ENCODE data around the gene SBF1.
"Not testable (repeated sequence)": the region's sequence is repeated elsewhere in the genome, so short reads cannot be mapped to it uniquely, and the experiment has no call there.

The SBF1 gene

DNA sequence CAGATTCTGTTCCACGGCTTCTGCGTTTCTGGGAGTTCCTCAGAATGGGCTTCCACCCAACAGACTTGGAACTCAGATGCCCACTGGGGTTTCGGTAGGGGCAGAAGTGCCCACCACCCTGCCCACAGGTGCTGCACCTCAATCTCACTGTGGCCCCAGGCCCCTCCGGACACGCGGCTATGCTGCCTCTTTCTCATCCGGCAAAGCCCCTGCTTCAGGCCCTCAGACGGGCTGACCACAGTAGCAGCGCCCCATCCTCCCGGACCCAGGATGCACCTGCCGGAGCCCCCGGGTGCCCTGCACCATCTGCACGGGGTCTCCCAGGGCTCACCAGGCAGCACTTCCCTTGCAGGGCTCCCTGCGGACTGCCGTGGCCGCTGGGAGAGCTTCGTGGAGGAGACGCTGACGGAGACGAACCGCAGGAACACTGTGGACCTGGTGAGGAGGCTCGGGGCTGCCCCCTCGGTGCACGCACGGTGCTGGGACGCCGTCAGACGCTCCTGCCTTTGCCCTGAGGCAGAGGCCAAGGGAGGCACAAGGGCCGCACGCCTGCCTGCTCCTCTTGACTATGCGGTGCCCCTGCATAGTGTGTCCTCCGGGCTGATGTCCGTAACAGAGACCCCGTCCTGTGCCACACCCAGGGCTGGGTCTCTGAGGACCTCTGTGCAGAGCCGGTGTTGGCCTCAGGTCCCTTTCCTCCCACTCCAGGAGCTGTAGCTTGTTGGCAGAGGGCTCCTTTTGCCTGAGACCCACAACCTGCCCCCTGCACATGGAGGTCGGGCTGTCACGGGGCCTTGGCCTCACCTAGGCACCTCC lies 38.6 kb downstream of the SBF1 start:
- Histone ChIP-seq H3K14ac (ENCODE audit: low read length) (no peak overlapping the region), H2AFZ (ENCODE audit: low read length) (no peak overlapping the region), H3K9me3 (replicated peaks in 1 of 2; ENCODE audit: control insufficient read depth in 2 of 2, insufficient read depth in 1 of 2, low read depth in 1 of 2, low read length in 2 of 2) (no peaks in the 10 kb centered on the region), H3K4me3 (ENCODE audit: low read length in 2 of 2) (no peak overlapping the region), H3K4ac (ENCODE audit: low read length) (no peak overlapping the region), H3K27me3 (ENCODE audit: control insufficient read depth in 3 of 3, insufficient read depth in 3 of 3, low read depth in 1 of 3, low read length in 3 of 3) (no peaks in the 10 kb centered on the region), H3K79me1 (ENCODE audit: low read depth, low read length) (peaks cover 2% of the 10 kb centered on the region), H3K4me1 (ENCODE audit: control insufficient read depth in 2 of 2, insufficient read depth in 1 of 2, low read depth in 1 of 2, low read length in 2 of 2) (no peaks in the 10 kb centered on the region), H2BK5ac (ENCODE audit: low read length) (no peak overlapping the region), H3K23ac (ENCODE audit: low read depth, low read length, poor library complexity) (peak overlapping the region; percentile 31), H2BK15ac (ENCODE audit: low read length) (no peak overlapping the region), H2AK5ac (ENCODE audit: low read depth, low read length) (no peak overlapping the region), H3K18ac (ENCODE audit: low read length) (no peak overlapping the region), H2BK120ac (ENCODE audit: low read depth, low read length) (no peak overlapping the region), H4K91ac (ENCODE audit: low read depth, low read length, poor library complexity) (no peak overlapping the region), H4K8ac (ENCODE audit: low read depth, low read length) (no peak overlapping the region), H2BK12ac (ENCODE audit: low read length) (no peak overlapping the region), H3K9ac (ENCODE audit: low read depth, low read length, poor library complexity) (no peak overlapping the region), H3K27ac (replicated peaks; ENCODE audit: low read length) (no peak overlapping the region), H3K36me3 (replicated peaks in 1 of 2; ENCODE audit: control insufficient read depth in 2 of 2, insufficient read depth in 2 of 2, low read length in 2 of 2) (peaks cover 53 to 82% of the 10 kb centered on the region in 2 donors), H3K4me2 (ENCODE audit: insufficient read depth, low read length, poor library complexity, severe bottlenecking) (no peak overlapping the region)
- DNase-seq (ENCODE audit: low spot score), result no peak
- no CpG with 5 or more reads among the region's 37 CpGs for WGBS, 2 donors (ENCODE audit: extremely low coverage in 2 of 2, insufficient read length in 2 of 2, insufficient replicate concordance in 1 of 2)

DNA sequence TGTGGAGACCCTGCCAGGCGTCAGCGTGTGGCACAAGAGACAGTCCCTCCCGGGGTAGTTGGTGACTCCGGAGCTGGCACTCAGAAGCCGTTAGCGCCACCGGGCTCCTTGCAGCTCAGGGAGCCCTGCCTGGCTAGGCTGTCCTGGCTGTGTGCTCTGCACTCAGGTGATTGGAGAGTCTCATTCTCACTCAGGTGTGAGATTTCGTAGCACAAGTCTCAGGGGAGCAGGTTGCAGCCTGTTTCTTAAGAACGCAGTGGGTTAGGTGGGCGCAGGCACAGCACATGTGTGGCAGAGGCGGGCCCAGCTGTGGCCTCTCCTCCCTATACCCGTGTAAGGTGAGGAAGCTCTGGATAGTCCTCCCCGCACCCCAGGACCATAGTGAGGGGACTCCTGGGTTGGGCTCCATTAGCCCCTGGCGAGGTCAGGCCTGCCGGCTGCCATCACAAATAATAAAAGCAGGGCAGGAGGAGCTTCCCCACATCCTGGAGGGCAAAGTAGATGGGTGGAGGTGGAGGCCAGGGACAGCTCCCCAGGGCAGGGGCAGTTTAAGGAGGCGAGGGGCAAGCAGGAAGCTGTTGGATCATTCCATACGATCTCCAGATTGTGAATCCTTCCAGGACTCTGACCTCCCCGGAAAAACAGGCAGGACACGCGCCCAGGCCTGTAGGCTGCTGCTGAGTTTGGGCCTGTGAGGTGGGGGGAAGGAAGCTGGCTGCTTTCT lies 39.4 kb downstream of the SBF1 start:
- no CpG with 5 or more reads among the region's 20 CpGs for WGBS, 2 donors (ENCODE audit: extremely low coverage in 2 of 2, insufficient read length in 2 of 2, insufficient replicate concordance in 1 of 2)
- Histone ChIP-seq H2BK5ac (ENCODE audit: low read length) (no peak overlapping the region), H2BK15ac (ENCODE audit: low read length) (no peak overlapping the region), H2AFZ (ENCODE audit: low read length) (no peak overlapping the region), H3K79me1 (ENCODE audit: low read depth, low read length) (peaks cover 2% of the 10 kb centered on the region), H3K4me3 (ENCODE audit: low read length in 2 of 2) (no peak overlapping the region), H3K4ac (ENCODE audit: low read length) (no peak overlapping the region), H3K4me2 (ENCODE audit: insufficient read depth, low read length, poor library complexity, severe bottlenecking) (no peak overlapping the region), H3K27me3 (ENCODE audit: control insufficient read depth in 3 of 3, insufficient read depth in 3 of 3, low read depth in 1 of 3, low read length in 3 of 3) (no peaks in the 10 kb centered on the region), H3K14ac (ENCODE audit: low read length) (no peak overlapping the region), H2AK5ac (ENCODE audit: low read depth, low read length) (no peak overlapping the region), H2BK12ac (ENCODE audit: low read length) (no peak overlapping the region), H3K9me3 (replicated peaks in 1 of 2; ENCODE audit: control insufficient read depth in 2 of 2, insufficient read depth in 1 of 2, low read depth in 1 of 2, low read length in 2 of 2) (no peaks in the 10 kb centered on the region), H3K4me1 (ENCODE audit: control insufficient read depth in 2 of 2, insufficient read depth in 1 of 2, low read depth in 1 of 2, low read length in 2 of 2) (no peaks in the 10 kb centered on the region), H4K8ac (ENCODE audit: low read depth, low read length) (no peak overlapping the region), H3K36me3 (replicated peaks in 1 of 2; ENCODE audit: control insufficient read depth in 2 of 2, insufficient read depth in 2 of 2, low read length in 2 of 2) (peaks cover 53 to 82% of the 10 kb centered on the region in 2 donors), H2BK120ac (ENCODE audit: low read depth, low read length) (no peak overlapping the region), H3K23ac (ENCODE audit: low read depth, low read length, poor library complexity) (no peak overlapping the region), H3K9ac (ENCODE audit: low read depth, low read length, poor library complexity) (peak overlapping the region; percentile 51), H3K18ac (ENCODE audit: low read length) (no peak overlapping the region), H4K91ac (ENCODE audit: low read depth, low read length, poor library complexity) (no peak overlapping the region), H3K27ac (replicated peaks; ENCODE audit: low read length) (no peak overlapping the region)
- DNase-seq (ENCODE audit: low spot score), result no peak

DNA sequence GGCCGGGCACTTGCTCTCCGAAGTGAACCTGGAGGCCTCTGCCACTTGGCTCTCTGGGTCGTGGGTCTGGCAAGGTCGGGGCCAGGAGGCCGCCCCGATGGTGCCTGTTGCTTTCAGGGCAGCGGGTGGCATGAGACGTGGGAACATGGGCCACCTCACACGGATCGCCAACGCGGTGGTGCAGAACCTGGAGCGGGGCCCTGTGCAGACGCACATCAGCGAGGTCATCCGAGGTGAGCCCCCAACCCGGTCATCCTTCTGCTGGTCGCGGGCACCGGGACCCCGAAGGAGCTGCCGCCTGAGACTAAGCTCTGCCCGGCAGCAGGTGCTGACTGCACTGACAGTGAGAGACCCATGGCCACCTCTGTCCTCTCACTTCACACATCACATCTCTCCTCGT lies 40.0 kb downstream of the SBF1 start:
- no peak overlapping the region for H3K27ac ChIP-seq (replicated peaks; ENCODE audit: low read length)
- peaks cover 51 to 82% of the 10 kb centered on the region in 2 donors for H3K36me3 ChIP-seq (replicated peaks in 1 of 2; ENCODE audit: control insufficient read depth in 2 of 2, insufficient read depth in 2 of 2, low read length in 2 of 2)
- no peak overlapping the region for H3K23ac ChIP-seq (ENCODE audit: low read depth, low read length, poor library complexity)
- H3K79me1 ChIP-seq (ENCODE audit: low read depth, low read length), result peaks cover 2% of the 10 kb centered on the region
- WGBS, 2 donors (ENCODE audit: extremely low coverage in 2 of 2, insufficient read length in 2 of 2, insufficient replicate concordance in 1 of 2), result no CpG with 5 or more reads among the region's 24 CpGs
- no peak overlapping the region for H3K14ac ChIP-seq (ENCODE audit: low read length)
- no peaks in the 10 kb centered on the region for H3K27me3 ChIP-seq (ENCODE audit: control insufficient read depth in 3 of 3, insufficient read depth in 3 of 3, low read depth in 1 of 3, low read length in 3 of 3)
- no peak overlapping the region for H2BK5ac ChIP-seq (ENCODE audit: low read length)
- no peaks in the 10 kb centered on the region for H3K4me1 ChIP-seq (ENCODE audit: control insufficient read depth in 2 of 2, insufficient read depth in 1 of 2, low read depth in 1 of 2, low read length in 2 of 2)
- no peak overlapping the region for H2AFZ ChIP-seq (ENCODE audit: low read length)
- no peak overlapping the region for H3K4me2 ChIP-seq (ENCODE audit: insufficient read depth, low read length, poor library complexity, severe bottlenecking)
- H3K4me3 ChIP-seq (ENCODE audit: low read length in 2 of 2), result no peak overlapping the region
- no peak overlapping the region for H2BK120ac ChIP-seq (ENCODE audit: low read depth, low read length)
- H4K91ac ChIP-seq (ENCODE audit: low read depth, low read length, poor library complexity), result no peak overlapping the region
- no peak overlapping the region for H3K4ac ChIP-seq (ENCODE audit: low read length)
- H4K8ac ChIP-seq (ENCODE audit: low read depth, low read length), result no peak overlapping the region
- no peak overlapping the region for H2BK15ac ChIP-seq (ENCODE audit: low read length)
- no peak for DNase-seq (ENCODE audit: low spot score)
- no peak overlapping the region for H2BK12ac ChIP-seq (ENCODE audit: low read length)
- H3K18ac ChIP-seq (ENCODE audit: low read length), result no peak overlapping the region
- no peak overlapping the region for H3K9ac ChIP-seq (ENCODE audit: low read depth, low read length, poor library complexity)
- no peaks in the 10 kb centered on the region for H3K9me3 ChIP-seq (replicated peaks in 1 of 2; ENCODE audit: control insufficient read depth in 2 of 2, insufficient read depth in 1 of 2, low read depth in 1 of 2, low read length in 2 of 2)
- H2AK5ac ChIP-seq (ENCODE audit: low read depth, low read length), result no peak overlapping the region

DNA sequence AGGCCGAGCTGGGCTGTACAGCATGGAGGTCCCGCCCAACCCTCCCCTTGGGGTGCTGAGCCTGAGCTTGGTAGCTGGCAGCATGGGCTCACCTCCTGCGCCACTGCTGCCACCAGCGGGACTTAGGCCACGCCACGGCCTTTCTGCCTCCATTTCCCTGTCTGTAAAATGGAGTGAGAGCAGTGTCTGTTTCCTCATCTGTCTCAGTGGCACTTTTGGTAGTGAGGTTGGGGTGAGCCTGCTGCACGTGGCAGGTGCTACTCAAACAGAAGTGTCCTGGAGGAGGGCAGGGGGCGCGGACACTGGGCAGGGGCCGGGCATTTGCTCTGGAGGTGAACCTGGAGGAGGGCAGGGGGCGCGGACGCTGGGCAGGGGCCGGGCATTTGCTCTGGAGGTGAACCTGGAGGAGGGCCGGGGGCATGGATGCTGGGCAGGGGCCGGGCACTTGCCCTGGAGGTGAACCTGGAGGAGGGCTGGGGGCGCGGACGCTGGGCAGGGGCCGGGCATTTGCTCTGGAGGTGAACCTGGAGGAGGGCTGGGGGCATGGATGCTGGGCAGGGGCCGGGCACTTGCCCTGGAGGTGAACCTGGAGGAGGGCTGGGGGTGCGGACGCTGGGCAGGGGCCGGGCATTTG lies 41.8 kb downstream of the SBF1 start:
- not testable (repeated sequence) for H3K9ac ChIP-seq (ENCODE audit: low read depth, low read length, poor library complexity); H3K4me2 ChIP-seq (ENCODE audit: insufficient read depth, low read length, poor library complexity, severe bottlenecking); H2BK120ac ChIP-seq (ENCODE audit: low read depth, low read length); H3K14ac ChIP-seq (ENCODE audit: low read length); H2BK5ac ChIP-seq (ENCODE audit: low read length); H3K27me3 ChIP-seq (ENCODE audit: control insufficient read depth in 3 of 3, insufficient read depth in 3 of 3, low read depth in 1 of 3, low read length in 3 of 3); H4K8ac ChIP-seq (ENCODE audit: low read depth, low read length); H3K23ac ChIP-seq (ENCODE audit: low read depth, low read length, poor library complexity); H3K4ac ChIP-seq (ENCODE audit: low read length); H3K4me1 ChIP-seq (ENCODE audit: control insufficient read depth in 2 of 2, insufficient read depth in 1 of 2, low read depth in 1 of 2, low read length in 2 of 2); H4K91ac ChIP-seq (ENCODE audit: low read depth, low read length, poor library complexity); H3K9me3 ChIP-seq (replicated peaks in 1 of 2; ENCODE audit: control insufficient read depth in 2 of 2, insufficient read depth in 1 of 2, low read depth in 1 of 2, low read length in 2 of 2); H2AFZ ChIP-seq (ENCODE audit: low read length); H2BK15ac ChIP-seq (ENCODE audit: low read length); H3K79me1 ChIP-seq (ENCODE audit: low read depth, low read length); H3K27ac ChIP-seq (replicated peaks; ENCODE audit: low read length); H3K18ac ChIP-seq (ENCODE audit: low read length); DNase-seq (ENCODE audit: low spot score); H2AK5ac ChIP-seq (ENCODE audit: low read depth, low read length); H2BK12ac ChIP-seq (ENCODE audit: low read length); H3K4me3 ChIP-seq (ENCODE audit: low read length in 2 of 2)
- peaks cover 38 to 81% of the 10 kb centered on the region in 2 donors for H3K36me3 ChIP-seq (replicated peaks in 1 of 2; ENCODE audit: control insufficient read depth in 2 of 2, insufficient read depth in 2 of 2, low read length in 2 of 2)
- WGBS, 2 donors (ENCODE audit: extremely low coverage in 2 of 2, insufficient read length in 2 of 2, insufficient replicate concordance in 1 of 2), result no CpG with 5 or more reads among the region's 24 CpGs

Measured in neuronal stem cell (in vitro differentiated cells).